ENCODE results near the gene TMTC1.

- TF ChIP-seq CTCF (conservative IDR thresholded peaks at IDR 0.05; ENCODE audit: low read depth in 2 of 2) = no peak
- no peak for TF ChIP-seq POLR2AphosphoS5 (IDR thresholded peaks at IDR 0.05; ENCODE audit: low read depth)
Observed at GRCh38 chr12:29732593-29732992, 51.1 kb downstream of the TMTC1 start.
